Endothelial cell of umbilical vein (primary cell): ENCODE results near the gene MROH8. TPM values are rescaled to one million over a fixed set of nuclear protein-coding genes. Genes with fewer than 3 reads are reported as not detected.

ENCODE experiments used
- BruUV-seq: library from RNA; stranded (reverse); fragments of 400-500 nt; replicated peaks from 2 replicates; lab custom pipeline; 2021; lab: Mats Ljungman, UMichigan
- CTCF ChIA-PET: fragments of 300-600, 350-600 bp; sonication (Branson Sonifier 250); formaldehyde crosslinking; loops from one replicate; lab custom pipeline; 2021; ENCODE audit warnings: antibody characterized with exemption, inconsistent platforms; lab: Charles Lee
- POLR2A ChIA-PET: fragments of 300-600, 350-600 bp; sonication (Branson Sonifier 250); formaldehyde crosslinking; loops from one replicate; lab custom pipeline; 2021; ENCODE audit warnings: antibody characterized with exemption, inconsistent platforms; lab: Charles Lee
- DNase-seq: peaks from one replicate; pipeline ENCODE4 v3.0.0-alpha.2; 2011; ENCODE audit warnings: low read depth, low spot score
- FAIRE-seq: peaks from 2 replicates; lab custom pipeline; 2011; peaks lifted over from hg19 to GRCh38; lab: Jason Lieb, UNC
- H2AFZ ChIP-seq: 2 replicates; pipeline ENCODE4 v1.6.0; 2012; ENCODE audit warnings: low read depth, low read length, control low read depth, inconsistent platforms
- H3K27ac ChIP-seq: 2 replicates; pipeline ENCODE4 v1.5.1; 2011; ENCODE audit warnings: low read depth, mild to moderate bottlenecking, control low read depth, low read length, moderate library complexity; ENCODE audit not compliant: insufficient read depth
- H3K27me3 ChIP-seq, 2 experiments: 2 replicates each; pipeline versions ENCODE4 v1.6.0 to v1.6.1; 2011; ENCODE audit warnings: low read length in 2 of 2, mixed read lengths in 1 of 2; ENCODE audit not compliant: control insufficient read depth in 2 of 2, insufficient read depth in 2 of 2
- H3K36me3 ChIP-seq, 2 experiments: 2 replicates in 1 of 2; 3 replicates in 1 of 2; pipeline ENCODE4 v1.5.1; 2011; ENCODE audit warnings: low read length in 2 of 2, mild to moderate bottlenecking in 1 of 2, moderate library complexity in 1 of 2; ENCODE audit not compliant: control insufficient read depth in 2 of 2, insufficient read depth in 2 of 2; ENCODE audit errors: extremely low read depth in 1 of 2
- H3K4me1 ChIP-seq: 3 replicates; pipeline ENCODE4 v1.5.1; 2011; ENCODE audit warnings: mild to moderate bottlenecking, low read length; ENCODE audit not compliant: control insufficient read depth, insufficient read depth; ENCODE audit errors: extremely low read depth
- H3K4me2 ChIP-seq: 2 replicates; pipeline ENCODE4 v1.6.1; 2011; ENCODE audit warnings: low read length, control low read depth, mixed read lengths; ENCODE audit not compliant: insufficient read depth
- H3K4me3 ChIP-seq, 3 experiments: fragments of 200-600 bp in 1 of 3; sonication (generic), shearing (Covaris generic) in 1 of 3; replicated peaks in 1 of 3; 2 replicates each; pipeline ENCODE4 v1.5.1; 2011 to 2016; ENCODE audit warnings: control low read depth in 3 of 3, low read length in 3 of 3, mild to moderate bottlenecking in 2 of 3, inconsistent platforms in 1 of 3, low read depth in 1 of 3, moderate library complexity in 1 of 3; ENCODE audit not compliant: insufficient read depth in 1 of 3
- H3K79me2 ChIP-seq: 2 replicates; pipeline ENCODE4 v1.6.0; 2012; ENCODE audit warnings: low read length, inconsistent platforms; ENCODE audit not compliant: control insufficient read depth, insufficient read depth
- H3K9ac ChIP-seq: replicated peaks from 2 replicates; pipeline ENCODE3; 2011; ENCODE audit warnings: low read length, control low read depth; ENCODE audit not compliant: insufficient read depth; ENCODE audit errors: extremely low read depth
- H3K9me1 ChIP-seq: replicated peaks from 3 replicates; pipeline ENCODE4 v1.6.0; 2011; ENCODE audit warnings: mild to moderate bottlenecking, low read length; ENCODE audit not compliant: control insufficient read depth, insufficient read depth; ENCODE audit errors: extremely low read depth
- H3K9me3 ChIP-seq: replicated peaks from 2 replicates; pipeline ENCODE4 v1.5.1; 2012; ENCODE audit warnings: low read length, inconsistent platforms; ENCODE audit not compliant: control insufficient read depth, insufficient read depth
- H4K20me1 ChIP-seq: replicated peaks from 2 replicates; pipeline ENCODE3; 2011; ENCODE audit warnings: mild to moderate bottlenecking, low read length; ENCODE audit not compliant: control insufficient read depth, insufficient read depth; ENCODE audit errors: extremely low read depth
- EZH2 ChIP-seq: IDR thresholded peaks from 2 replicates; pipeline ENCODE4 v1.6.1; 2012; ENCODE audit warnings: borderline replicate concordance, low read depth, mild to moderate bottlenecking, moderate library complexity, low read length, inconsistent platforms; ENCODE audit not compliant: severe bottlenecking
- FOS ChIP-seq: IDR thresholded peaks from 2 replicates; pipeline ENCODE4 v1.6.1; 2011; ENCODE audit warnings: mild to moderate bottlenecking, low read length, moderate library complexity, borderline replicate concordance; ENCODE audit not compliant: insufficient read depth
- GATA2 ChIP-seq: IDR thresholded peaks from 2 replicates; pipeline ENCODE4 v1.7.0; 2011; ENCODE audit warnings: low read depth, mild to moderate bottlenecking, moderate library complexity, mixed read lengths, low read length; ENCODE audit not compliant: insufficient read length, insufficient read depth
- JUN ChIP-seq: IDR thresholded peaks from 2 replicates; pipeline ENCODE4 v1.6.1; 2011; ENCODE audit warnings: borderline replicate concordance, low read depth; ENCODE audit not compliant: insufficient read length, insufficient read depth
- MYC ChIP-seq: IDR thresholded peaks from one replicate; pipeline ENCODE4 v1.6.1; 2011; ENCODE audit warnings: mild to moderate bottlenecking, low read depth, low read length
- POLR2A ChIP-seq: IDR thresholded peaks from 2 replicates; pipeline ENCODE4 v1.6.1; 2012; ENCODE audit warnings: low read depth, mild to moderate bottlenecking, control low read depth, low read length
- POLR2AphosphoS5 ChIP-seq: IDR thresholded peaks from 2 replicates; pipeline ENCODE4 v1.6.1; 2012; ENCODE audit warnings: low read depth, mild to moderate bottlenecking, control low read depth, low read length, moderate library complexity; ENCODE audit not compliant: insufficient read depth
- dilution Hi-C: fragments of 300-500 bp; cut with MboI; formaldehyde crosslinking; loops from one replicate; pipeline ENCODE4 v1.15.0; 2019; ENCODE audit warnings: low sequenced_read_pairs; ENCODE audit not compliant: extremely low pct_ligation_motif_present
- intact Hi-C: fragments of 100-400 bp; cut with micrococcal nuclease; formaldehyde crosslinking; loops from one replicate; pipeline ENCODE4 v1.10.0; 2022
- polyA plus RNA-seq, 4 experiments: library from polyadenylated mRNA; depleted of rRNA in 3 of 4; stranded (reverse) in 3 of 4; unstranded in 1 of 4; fragments of >200 nt; gene quantifications; 2 replicates each; pipeline versions ENCODE4 v1.2.1 to v1.2.3, GENCODE V29; 2011 to 2012; ENCODE audit warnings: missing spikeins in 1 of 4
- total RNA-seq: library from RNA; stranded (reverse); gene quantifications from 2 replicates; pipeline ENCODE4 v1.2.3, GENCODE V29; 2021
- TF ChIP-seq, protein P1 (sequence below): IDR thresholded peaks from 2 replicates; pipeline ENCODE4 v1.6.1; 2011; ENCODE audit not compliant: insufficient read depth, insufficient read length
- TF ChIP-seq, protein P2 (sequence below), 2 donors: IDR thresholded peaks; 1 replicate in 1 of 2; 2 replicates in 1 of 2; pipeline ENCODE4 v1.5.1; 2011; ENCODE audit warnings: low read length in 2 of 2, mild to moderate bottlenecking in 2 of 2, moderate library complexity in 2 of 2, control low read depth in 1 of 2, inconsistent platforms in 1 of 2, low read depth in 1 of 2; ENCODE audit not compliant: insufficient read depth in 1 of 2; ENCODE audit errors: extremely low read depth in 1 of 2

Gene MROH8
- total and polyA plus RNA-seq, 2 donors (not counting 3 experiments of a cell fraction or from before 2014, with no cell fraction given), result 1.3 to 1.5 TPM

DNA sequence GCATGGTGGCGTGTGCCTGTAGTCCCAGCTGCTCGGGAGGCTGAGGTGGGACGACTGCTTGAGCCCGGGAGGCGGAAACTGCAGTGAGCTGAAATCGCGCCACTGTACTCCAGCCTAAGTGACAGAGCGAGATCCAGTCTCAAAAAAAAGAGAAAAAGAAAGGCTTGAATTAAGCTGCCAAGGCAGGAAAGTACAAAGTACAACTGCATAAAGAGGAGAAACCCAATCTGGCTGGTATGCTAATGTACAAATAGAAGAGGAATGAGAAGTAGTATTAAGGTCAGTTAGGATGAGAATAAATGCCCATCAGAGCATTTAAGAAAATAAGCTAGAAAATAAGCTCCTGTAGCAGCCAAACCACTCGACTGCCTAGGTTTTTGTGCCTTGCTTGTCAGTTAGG, 23.4 kb downstream of the MROH8 start:
- POLR2A ChIA-PET, result no interaction called here

More for the DNA sequence above, 23.4 kb downstream of the MROH8 start:
- no peak for DNase-seq
- Histone ChIP-seq H3K4me1 (no peaks in the 10 kb centered on the region), H3K79me2 (no peaks in the 10 kb centered on the region), H3K9me1 (no peaks in the 10 kb centered on the region), H2AFZ (no peak overlapping the region), H3K9ac (no peak overlapping the region), H3K27me3 (no peaks in the 10 kb centered on the region), H3K4me2 (no peak overlapping the region), H3K27ac (no peak overlapping the region), H3K4me3 (no peak overlapping the region), H4K20me1 (no peaks in the 10 kb centered on the region), H3K9me3 (no peaks in the 10 kb centered on the region), H3K36me3 (no peaks in the 10 kb centered on the region)
- TF ChIP-seq JUN (no peak), POLR2AphosphoS5 (no peak), MYC (no peak), FOS (no peak), EZH2 (no peak), GATA2 (no peak), POLR2A (no peak)
- TF ChIP-seq, protein P1, sequence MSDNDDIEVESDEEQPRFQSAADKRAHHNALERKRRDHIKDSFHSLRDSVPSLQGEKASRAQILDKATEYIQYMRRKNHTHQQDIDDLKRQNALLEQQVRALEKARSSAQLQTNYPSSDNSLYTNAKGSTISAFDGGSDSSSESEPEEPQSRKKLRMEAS, result no peak
- TF ChIP-seq, protein P2, sequence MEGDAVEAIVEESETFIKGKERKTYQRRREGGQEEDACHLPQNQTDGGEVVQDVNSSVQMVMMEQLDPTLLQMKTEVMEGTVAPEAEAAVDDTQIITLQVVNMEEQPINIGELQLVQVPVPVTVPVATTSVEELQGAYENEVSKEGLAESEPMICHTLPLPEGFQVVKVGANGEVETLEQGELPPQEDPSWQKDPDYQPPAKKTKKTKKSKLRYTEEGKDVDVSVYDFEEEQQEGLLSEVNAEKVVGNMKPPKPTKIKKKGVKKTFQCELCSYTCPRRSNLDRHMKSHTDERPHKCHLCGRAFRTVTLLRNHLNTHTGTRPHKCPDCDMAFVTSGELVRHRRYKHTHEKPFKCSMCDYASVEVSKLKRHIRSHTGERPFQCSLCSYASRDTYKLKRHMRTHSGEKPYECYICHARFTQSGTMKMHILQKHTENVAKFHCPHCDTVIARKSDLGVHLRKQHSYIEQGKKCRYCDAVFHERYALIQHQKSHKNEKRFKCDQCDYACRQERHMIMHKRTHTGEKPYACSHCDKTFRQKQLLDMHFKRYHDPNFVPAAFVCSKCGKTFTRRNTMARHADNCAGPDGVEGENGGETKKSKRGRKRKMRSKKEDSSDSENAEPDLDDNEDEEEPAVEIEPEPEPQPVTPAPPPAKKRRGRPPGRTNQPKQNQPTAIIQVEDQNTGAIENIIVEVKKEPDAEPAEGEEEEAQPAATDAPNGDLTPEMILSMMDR (IDR thresholded peaks at IDR 0.05; ENCODE audit: extremely low read depth in 1 of 2, insufficient read depth in 1 of 2, low read depth in 1 of 2, low read length in 2 of 2), result no peak
- no peak for FAIRE-seq
- BruUV-seq, result no TSS peak
- CTCF ChIA-PET, result interaction anchor here (0.7 to 1.7 kb wide), 7 partner anchors 11 to 61 kb away, joined by 3 to 6 read pairs (median 4); partner anchors contain the start of genes MROH8 and RPN2
- dilution Hi-C loops (no loop called here), intact Hi-C loops (no loop called here)
